ENCODE measurements around the gene ZCRB1.
"Not testable (repeated sequence)": the region's sequence is repeated elsewhere in the genome, so short reads cannot be mapped to it uniquely, and the experiment has no call there.

The ZCRB1 gene
- long read RNA-seq, donor 1, transcript ZCRB1-201 (8 exons, 1,827 nt): major isoform, 32 of 107 reads
- long read RNA-seq, donor 1, partial matches to known transcripts: 74 of 107 reads
- long read RNA-seq, donor 1, other reads (novel, unspliced or antisense): 0 of 107 reads
- long read RNA-seq, donor 2, transcript ZCRB1-201 (8 exons, 1,827 nt): major isoform, 11 of 34 reads
- long read RNA-seq, donor 2, partial matches to known transcripts: 22 of 34 reads
- long read RNA-seq, donor 2, other reads (novel, unspliced or antisense): 0 of 34 reads
- long read RNA-seq, donor 3, transcript ZCRB1-201 (8 exons, 1,827 nt): major isoform, 11 of 33 reads
- long read RNA-seq, donor 3, partial matches to known transcripts: 21 of 33 reads
- long read RNA-seq, donor 3, other reads (novel, unspliced or antisense): 0 of 33 reads
- long read RNA-seq, donor 4, transcript ZCRB1-201 (8 exons, 1,827 nt): major isoform, 31 of 101 reads
- long read RNA-seq, donor 4, partial matches to known transcripts: 69 of 101 reads
- long read RNA-seq, donor 4, other reads (novel, unspliced or antisense): 0 of 101 reads
- long read RNA-seq, donor 5, transcript ZCRB1-201 (8 exons, 1,827 nt): major isoform, 29 of 86 reads
- long read RNA-seq, donor 5, partial matches to known transcripts: 44 of 86 reads
- long read RNA-seq, donor 5, other reads (novel, unspliced or antisense): 13 of 86 reads
- long read RNA-seq, donor 6, transcript ZCRB1-201 (8 exons, 1,827 nt): major isoform, 16 of 50 reads
- long read RNA-seq, donor 6, partial matches to known transcripts: 34 of 50 reads
- long read RNA-seq, donor 6, other reads (novel, unspliced or antisense): 0 of 50 reads
- long read RNA-seq, donor 7, transcript ZCRB1-201 (8 exons, 1,827 nt): major isoform, 31 of 243 reads
- long read RNA-seq, donor 7, partial matches to known transcripts: 206 of 243 reads
- long read RNA-seq, donor 7, other reads (novel, unspliced or antisense): 6 of 243 reads
- long read RNA-seq, donor 8, transcript ZCRB1-201 (8 exons, 1,827 nt): major isoform, 26 of 88 reads
- long read RNA-seq, donor 8, partial matches to known transcripts: 60 of 88 reads
- long read RNA-seq, donor 8, other reads (novel, unspliced or antisense): 0 of 88 reads

- peak; percentile 94 for DNase-seq
Measured at GRCh38 chr12:42325653-42326474, at the start of gene ZCRB1, which contains the start of gene PPHLN1. TSS of gene ZCRB1 (minus strand) at chr12:42326094. CDS start at chr12:42324102, 1,992 bp downstream. TSS of gene PPHLN1 (plus strand) at chr12:42326167. CDS start at chr12:42335903, 9,736 bp downstream.

- no peak for DNase-seq
Measured at GRCh38 chr12:42373669-42374068, 47.8 kb upstream of the ZCRB1 start.

- no peak for DNase-seq
Measured at GRCh38 chr12:42372154-42372791, 46.4 kb upstream of the ZCRB1 start.

- DNase-seq: no peak
Measured at GRCh38 chr12:42370013-42370412, 44.1 kb upstream of the ZCRB1 start.

GRCh38 chr12:42365486-42365885 lies 39.6 kb upstream of the ZCRB1 start:
- DNase-seq: no peak

- DNase-seq: no peak
Measured at GRCh38 chr12:42364692-42365091, 38.8 kb upstream of the ZCRB1 start.

GRCh38 chr12:42362647-42363260 lies 36.9 kb upstream of the ZCRB1 start:
- no peak for DNase-seq

- DNase-seq: no peak
Measured at GRCh38 chr12:42361909-42362646, 36.2 kb upstream of the ZCRB1 start.

- DNase-seq: no peak
Measured at GRCh38 chr12:42360747-42361403, 35.0 kb upstream of the ZCRB1 start.

GRCh38 chr12:42356344-42356743 lies 30.4 kb upstream of the ZCRB1 start:
- DNase-seq: no peak

GRCh38 chr12:42350021-42350407 lies 24.1 kb upstream of the ZCRB1 start:
- not testable (repeated sequence) for DNase-seq

GRCh38 chr12:42349119-42350020 lies 23.5 kb upstream of the ZCRB1 start:
- DNase-seq: not testable (repeated sequence)

- no peak for DNase-seq
Measured at GRCh38 chr12:42346403-42347002, 20.6 kb upstream of the ZCRB1 start.

GRCh38 chr12:42343721-42344120 lies 17.8 kb upstream of the ZCRB1 start:
- DNase-seq: no peak

- no peak for DNase-seq
Measured at GRCh38 chr12:42342028-42342427, 16.1 kb upstream of the ZCRB1 start.

GRCh38 chr12:42338280-42338679 lies 12.4 kb upstream of the ZCRB1 start:
- no peak for DNase-seq

- no peak for DNase-seq
Measured at GRCh38 chr12:42336286-42336685, 10.4 kb upstream of the ZCRB1 start.
